Thyroid gland (tissue), 4 donors: ENCODE measurements around the gene RAP1GAP2.

Experiments used
- CTCF ChIP-seq, 6 experiments: fragments of 200-600 bp in 3 of 6; fragments of 450-650 bp in 3 of 6; sonication (generic) in 3 of 6; IDR thresholded peaks; one replicate each; pipeline ENCODE4 v1.5.1; 2016 to 2019; ENCODE audit warnings: antibody characterized with exemption in 6 of 6, mild to moderate bottlenecking in 2 of 6, inconsistent platforms in 1 of 6, moderate library complexity in 1 of 6
- POLR2A ChIP-seq, 2 donors: fragments of 450-650 bp; IDR thresholded peaks; one replicate each; pipeline ENCODE4 v1.6.1; 2017; ENCODE audit warnings: antibody characterized with exemption in 2 of 2, mild to moderate bottlenecking in 2 of 2, moderate library complexity in 1 of 2

- TF ChIP-seq CTCF (IDR thresholded peaks at IDR 0.05) (no peak), POLR2A (IDR thresholded peaks at IDR 0.05) (no peak)
Measured at GRCh38 chr17:2784864-2785263, 11.4 kb upstream of the RAP1GAP2 start.
